Measurements from ENCODE around the gene OLFM3. TPM values are rescaled to one million over a fixed set of nuclear protein-coding genes. Genes with fewer than 3 reads are reported as not detected.

OLFM3 gene
- polyA plus RNA-seq, 4 donors, result 2.6 to 21.3 TPM; not detected in 2

- DNase-seq, result no peak
- Histone ChIP-seq H3K36me3 (ENCODE audit: control insufficient read depth in 3 of 3, insufficient read depth in 2 of 3, low read depth in 1 of 3, low read length in 3 of 3) (no peaks in the 10 kb centered on the region), H3K9me3 (ENCODE audit: control insufficient read depth in 2 of 2, insufficient read depth in 1 of 2, low read depth in 1 of 2, low read length in 1 of 2) (no peaks in the 10 kb centered on the region), H3K27ac (ENCODE audit: low read depth in 1 of 3, low read length in 2 of 3) (no peak overlapping the region), H3K4me3 (ENCODE audit: low read depth in 1 of 3, low read length in 3 of 3) (no peak overlapping the region), H3K4me1 (ENCODE audit: control insufficient read depth in 3 of 3, insufficient read depth in 2 of 3, low read depth in 1 of 3, low read length in 2 of 3) (no peaks in the 10 kb centered on the region), H3K27me3 (ENCODE audit: control insufficient read depth in 3 of 3, insufficient read depth in 3 of 3, low read length in 3 of 3) (no peaks in the 10 kb centered on the region)
- FAIRE-seq, result no peak
- 52 to 63% (median 57%) methylated on average over 2 of the region's 2 CpGs for WGBS, 3 donors
These were observed 31.4 kb downstream of the OLFM3 start for GRCh38 chr1:101965341-101965740.

- FAIRE-seq (no peak), DNase-seq (no peak)
- WGBS, 3 donors, result 0 to 28% (median 3%) methylated on average over 1 of the region's 1 CpG
- Histone ChIP-seq H3K4me1 (ENCODE audit: control insufficient read depth in 3 of 3, insufficient read depth in 2 of 3, low read depth in 1 of 3, low read length in 2 of 3) (no peaks in the 10 kb centered on the region), H3K9me3 (ENCODE audit: control insufficient read depth in 2 of 2, insufficient read depth in 1 of 2, low read depth in 1 of 2, low read length in 1 of 2) (no peaks in the 10 kb centered on the region), H3K4me3 (ENCODE audit: low read depth in 1 of 3, low read length in 3 of 3) (no peak overlapping the region), H3K27ac (ENCODE audit: low read depth in 1 of 3, low read length in 2 of 3) (no peak overlapping the region), H3K36me3 (ENCODE audit: control insufficient read depth in 3 of 3, insufficient read depth in 2 of 3, low read depth in 1 of 3, low read length in 3 of 3) (no peaks in the 10 kb centered on the region), H3K27me3 (ENCODE audit: control insufficient read depth in 3 of 3, insufficient read depth in 3 of 3, low read length in 3 of 3) (no peaks in the 10 kb centered on the region)
These were observed 32.0 kb downstream of the OLFM3 start for GRCh38 chr1:101964708-101965107.

GRCh38 chr1:101960142-101960541 lies 36.6 kb downstream of the OLFM3 start:
- FAIRE-seq (no peak), DNase-seq (no peak)
- H3K27me3 ChIP-seq (ENCODE audit: control insufficient read depth in 3 of 3, insufficient read depth in 3 of 3, low read length in 3 of 3), result no peaks in the 10 kb centered on the region
- 72 to 80% (median 73%) methylated on average over 2 of the region's 2 CpGs for WGBS, 3 donors
- H3K9me3 ChIP-seq (ENCODE audit: control insufficient read depth in 2 of 2, insufficient read depth in 1 of 2, low read depth in 1 of 2, low read length in 1 of 2), result no peaks in the 10 kb centered on the region
- no peaks in the 10 kb centered on the region for H3K36me3 ChIP-seq (ENCODE audit: control insufficient read depth in 3 of 3, insufficient read depth in 2 of 3, low read depth in 1 of 3, low read length in 3 of 3)
- no peak overlapping the region for H3K4me3 ChIP-seq (ENCODE audit: low read depth in 1 of 3, low read length in 3 of 3)
- H3K4me1 ChIP-seq (ENCODE audit: control insufficient read depth in 3 of 3, insufficient read depth in 2 of 3, low read depth in 1 of 3, low read length in 2 of 3), result no peaks in the 10 kb centered on the region
- H3K27ac ChIP-seq (ENCODE audit: low read depth in 1 of 3, low read length in 2 of 3), result no peak overlapping the region

- DNase-seq (no peak), FAIRE-seq (no peak)
- Histone ChIP-seq H3K27ac (ENCODE audit: low read depth in 1 of 3, low read length in 2 of 3) (no peak overlapping the region), H3K27me3 (ENCODE audit: control insufficient read depth in 3 of 3, insufficient read depth in 3 of 3, low read length in 3 of 3) (no peaks in the 10 kb centered on the region), H3K4me1 (ENCODE audit: control insufficient read depth in 3 of 3, insufficient read depth in 2 of 3, low read depth in 1 of 3, low read length in 2 of 3) (no peaks in the 10 kb centered on the region), H3K9me3 (ENCODE audit: control insufficient read depth in 2 of 2, insufficient read depth in 1 of 2, low read depth in 1 of 2, low read length in 1 of 2) (no peaks in the 10 kb centered on the region), H3K4me3 (ENCODE audit: low read depth in 1 of 3, low read length in 3 of 3) (no peak overlapping the region), H3K36me3 (ENCODE audit: control insufficient read depth in 3 of 3, insufficient read depth in 2 of 3, low read depth in 1 of 3, low read length in 3 of 3) (no peaks in the 10 kb centered on the region)
- WGBS, 3 donors, result 72 to 83% (median 77%) methylated on average over 3 of the region's 3 CpGs
These were observed 37.3 kb downstream of the OLFM3 start for GRCh38 chr1:101959456-101959855.

GRCh38 chr1:101957771-101958170 lies 39.0 kb downstream of the OLFM3 start:
- H3K36me3 ChIP-seq (ENCODE audit: control insufficient read depth in 3 of 3, insufficient read depth in 2 of 3, low read depth in 1 of 3, low read length in 3 of 3), result no peaks in the 10 kb centered on the region
- DNase-seq (no peak), FAIRE-seq (no peak)
- no peaks in the 10 kb centered on the region for H3K4me1 ChIP-seq (ENCODE audit: control insufficient read depth in 3 of 3, insufficient read depth in 2 of 3, low read depth in 1 of 3, low read length in 2 of 3)
- H3K9me3 ChIP-seq (ENCODE audit: control insufficient read depth in 2 of 2, insufficient read depth in 1 of 2, low read depth in 1 of 2, low read length in 1 of 2), result no peaks in the 10 kb centered on the region
- H3K27me3 ChIP-seq (ENCODE audit: control insufficient read depth in 3 of 3, insufficient read depth in 3 of 3, low read length in 3 of 3), result no peaks in the 10 kb centered on the region
- H3K27ac ChIP-seq (ENCODE audit: low read depth in 1 of 3, low read length in 2 of 3), result no peak overlapping the region
- H3K4me3 ChIP-seq (ENCODE audit: low read depth in 1 of 3, low read length in 3 of 3), result no peak overlapping the region

GRCh38 chr1:101953623-101954022 lies 43.1 kb downstream of the OLFM3 start:
- no peaks in the 10 kb centered on the region for H3K27me3 ChIP-seq (ENCODE audit: control insufficient read depth in 3 of 3, insufficient read depth in 3 of 3, low read length in 3 of 3)
- no peak overlapping the region for H3K27ac ChIP-seq (ENCODE audit: low read depth in 1 of 3, low read length in 2 of 3)
- WGBS, 3 donors, result 34 to 64% (median 50%) methylated on average over 1 of the region's 1 CpG
- DNase-seq, result no peak
- H3K36me3 ChIP-seq (ENCODE audit: control insufficient read depth in 3 of 3, insufficient read depth in 2 of 3, low read depth in 1 of 3, low read length in 3 of 3), result no peaks in the 10 kb centered on the region
- H3K9me3 ChIP-seq (ENCODE audit: control insufficient read depth in 2 of 2, insufficient read depth in 1 of 2, low read depth in 1 of 2, low read length in 1 of 2), result no peaks in the 10 kb centered on the region
- FAIRE-seq, result no peak
- peaks cover 0 to 3% (median 0%) of the 10 kb centered on the region in 3 donors for H3K4me1 ChIP-seq (ENCODE audit: control insufficient read depth in 3 of 3, insufficient read depth in 2 of 3, low read depth in 1 of 3, low read length in 2 of 3)
- no peak overlapping the region for H3K4me3 ChIP-seq (ENCODE audit: low read depth in 1 of 3, low read length in 3 of 3)

GRCh38 chr1:101945884-101946283 lies 50.8 kb downstream of the OLFM3 start:
- no peak overlapping the region for H3K27ac ChIP-seq (ENCODE audit: low read depth in 1 of 3, low read length in 2 of 3)
- H3K4me3 ChIP-seq (ENCODE audit: low read depth in 1 of 3, low read length in 3 of 3), result no peak overlapping the region
- FAIRE-seq (no peak), DNase-seq (no peak)
- 76 to 82% (median 80%) methylated on average over 1 of the region's 1 CpG for WGBS, 3 donors
- no peaks in the 10 kb centered on the region for H3K27me3 ChIP-seq (ENCODE audit: control insufficient read depth in 3 of 3, insufficient read depth in 3 of 3, low read length in 3 of 3)
- no peaks in the 10 kb centered on the region for H3K36me3 ChIP-seq (ENCODE audit: control insufficient read depth in 3 of 3, insufficient read depth in 2 of 3, low read depth in 1 of 3, low read length in 3 of 3)
- H3K4me1 ChIP-seq (ENCODE audit: control insufficient read depth in 3 of 3, insufficient read depth in 2 of 3, low read depth in 1 of 3, low read length in 2 of 3), result no peaks in the 10 kb centered on the region
- no peaks in the 10 kb centered on the region for H3K9me3 ChIP-seq (ENCODE audit: control insufficient read depth in 2 of 2, insufficient read depth in 1 of 2, low read depth in 1 of 2, low read length in 1 of 2)

GRCh38 chr1:101943237-101943636 lies 53.5 kb downstream of the OLFM3 start:
- no peak for FAIRE-seq
- WGBS, 3 donors, result 55 to 58% (median 56%) methylated on average over 3 of the region's 3 CpGs
- H3K36me3 ChIP-seq (ENCODE audit: control insufficient read depth in 3 of 3, insufficient read depth in 2 of 3, low read depth in 1 of 3, low read length in 3 of 3), result no peaks in the 10 kb centered on the region
- H3K4me1 ChIP-seq (ENCODE audit: control insufficient read depth in 3 of 3, insufficient read depth in 2 of 3, low read depth in 1 of 3, low read length in 2 of 3), result no peaks in the 10 kb centered on the region
- H3K9me3 ChIP-seq (ENCODE audit: control insufficient read depth in 2 of 2, insufficient read depth in 1 of 2, low read depth in 1 of 2, low read length in 1 of 2), result no peaks in the 10 kb centered on the region
- no peak overlapping the region for H3K27ac ChIP-seq (ENCODE audit: low read depth in 1 of 3, low read length in 2 of 3)
- H3K27me3 ChIP-seq (ENCODE audit: control insufficient read depth in 3 of 3, insufficient read depth in 3 of 3, low read length in 3 of 3), result no peaks in the 10 kb centered on the region
- DNase-seq, result no peak
- H3K4me3 ChIP-seq (ENCODE audit: low read depth in 1 of 3, low read length in 3 of 3), result no peak overlapping the region

- Histone ChIP-seq H3K27me3 (ENCODE audit: control insufficient read depth in 3 of 3, insufficient read depth in 3 of 3, low read length in 3 of 3) (no peaks in the 10 kb centered on the region), H3K27ac (ENCODE audit: low read depth in 1 of 3, low read length in 2 of 3) (no peak overlapping the region), H3K4me1 (ENCODE audit: control insufficient read depth in 3 of 3, insufficient read depth in 2 of 3, low read depth in 1 of 3, low read length in 2 of 3) (no peaks in the 10 kb centered on the region), H3K9me3 (ENCODE audit: control insufficient read depth in 2 of 2, insufficient read depth in 1 of 2, low read depth in 1 of 2, low read length in 1 of 2) (no peaks in the 10 kb centered on the region), H3K4me3 (ENCODE audit: low read depth in 1 of 3, low read length in 3 of 3) (no peak overlapping the region), H3K36me3 (ENCODE audit: control insufficient read depth in 3 of 3, insufficient read depth in 2 of 3, low read depth in 1 of 3, low read length in 3 of 3) (no peaks in the 10 kb centered on the region)
- DNase-seq (no peak), FAIRE-seq (no peak)
- WGBS, 3 donors, result 29 to 53% (median 41%) methylated on average over 3 of the region's 3 CpGs
These were observed 54.1 kb downstream of the OLFM3 start for GRCh38 chr1:101942516-101943193.
